Measurements from ENCODE around the gene POLD1.
"Not testable (repeated sequence)": the region's sequence is repeated elsewhere in the genome, so short reads cannot be mapped to it uniquely, and the experiment has no call there.

The POLD1 gene

DNA sequence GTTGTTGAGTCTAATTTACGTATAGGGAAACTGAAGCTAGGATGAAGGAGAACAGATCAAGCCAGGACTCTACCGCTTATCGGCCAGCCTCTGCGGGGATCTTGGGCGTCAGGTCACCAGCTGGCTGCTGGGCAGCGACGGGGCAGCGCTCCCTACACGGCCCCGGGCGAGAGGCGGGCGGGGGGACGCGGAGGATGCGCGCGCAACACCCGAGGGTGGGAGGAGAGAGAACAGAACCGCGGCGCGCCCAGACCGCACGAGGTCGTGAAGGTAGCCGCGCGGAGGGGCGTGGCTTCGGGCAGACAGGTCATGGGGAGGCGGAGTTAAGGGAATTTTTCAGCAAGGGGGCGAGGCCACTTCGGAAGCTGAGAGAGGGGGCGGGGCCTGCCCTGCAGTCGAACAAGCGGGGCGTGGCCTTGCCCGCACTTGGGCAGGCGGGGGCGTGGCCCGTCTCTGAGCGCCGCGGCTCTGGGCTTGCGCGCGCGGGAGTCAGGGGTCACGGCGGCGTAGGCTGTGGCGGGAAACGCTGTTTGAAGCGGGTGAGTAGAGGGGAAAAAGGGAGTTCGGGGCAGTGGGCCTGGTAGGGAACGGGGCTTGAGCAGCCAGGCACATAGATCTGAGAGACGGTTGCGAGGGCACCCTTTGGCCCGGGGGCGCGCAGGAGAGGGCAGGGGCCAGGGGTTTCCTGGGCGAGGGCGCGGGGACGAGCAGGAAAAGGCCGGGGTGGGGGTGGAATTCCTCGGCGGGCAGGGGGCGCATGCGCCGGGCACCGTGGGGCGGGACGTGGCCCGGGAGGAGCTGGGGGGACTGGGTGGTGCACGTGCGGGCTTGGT is at the start of gene POLD1:
Gene POLD1 (plus strand): TSS at position 496 of the 833 bp plus-strand sequence. CDS start 14,505 bp downstream, outside the sequence.
- DNase-seq (ENCODE audit: low read depth) = peak; percentile 97

DNA sequence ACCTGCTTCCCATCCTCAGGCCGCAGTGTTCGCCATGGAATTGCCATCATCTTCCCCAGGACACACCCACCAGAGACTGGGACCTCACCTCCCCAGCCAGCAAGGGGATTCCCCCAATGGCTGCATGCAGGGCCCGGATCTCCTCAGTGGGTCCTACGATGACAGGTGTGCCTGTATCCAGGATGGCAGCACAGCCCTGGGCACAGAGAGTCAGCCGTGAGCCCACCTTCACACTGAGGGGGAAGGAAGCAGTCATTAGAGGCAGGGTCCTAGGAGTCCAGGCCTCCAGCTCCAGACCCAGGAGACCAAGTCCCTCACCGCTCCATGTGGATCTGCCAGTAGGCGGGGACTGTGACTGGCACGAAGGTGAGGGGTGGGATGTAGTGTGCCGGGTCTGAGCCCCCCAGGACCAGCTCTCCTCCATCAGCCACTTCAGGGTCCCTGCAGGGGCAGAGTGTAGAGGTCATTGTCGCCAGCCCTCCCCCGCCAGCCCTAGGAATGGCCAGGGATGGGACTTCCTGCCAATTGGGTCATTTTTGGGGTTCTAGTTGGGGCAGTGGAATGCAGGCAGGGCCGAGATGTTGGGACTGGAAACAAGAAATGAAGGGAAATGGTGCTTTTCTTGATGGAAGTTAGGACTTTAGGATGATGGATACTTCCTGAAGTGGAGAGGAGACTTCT is 49.3 kb upstream of the POLD1 start:
- DNase-seq (ENCODE audit: low read depth) = no peak

DNA sequence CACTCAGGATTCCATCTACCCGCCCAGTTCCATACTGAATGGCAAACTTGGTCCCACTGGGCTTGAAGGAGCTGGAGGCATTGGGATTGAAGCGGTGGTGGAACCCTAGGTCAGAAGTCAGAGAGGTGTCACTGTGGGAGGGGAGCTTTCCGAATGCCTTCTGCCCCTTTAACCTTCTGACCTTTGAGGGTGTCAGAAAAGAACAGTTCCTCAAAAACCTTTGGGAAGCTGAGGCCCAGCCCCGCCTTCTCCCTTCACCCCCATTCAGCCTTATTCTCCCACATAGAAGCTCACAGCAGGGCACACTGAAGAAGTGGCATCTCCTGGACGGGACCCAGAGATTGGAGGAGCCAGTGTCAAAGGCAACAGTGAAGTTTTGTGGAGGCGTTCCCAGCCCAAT is 47.1 kb upstream of the POLD1 start:
- DNase-seq (ENCODE audit: low read depth) = not testable (repeated sequence)

DNA sequence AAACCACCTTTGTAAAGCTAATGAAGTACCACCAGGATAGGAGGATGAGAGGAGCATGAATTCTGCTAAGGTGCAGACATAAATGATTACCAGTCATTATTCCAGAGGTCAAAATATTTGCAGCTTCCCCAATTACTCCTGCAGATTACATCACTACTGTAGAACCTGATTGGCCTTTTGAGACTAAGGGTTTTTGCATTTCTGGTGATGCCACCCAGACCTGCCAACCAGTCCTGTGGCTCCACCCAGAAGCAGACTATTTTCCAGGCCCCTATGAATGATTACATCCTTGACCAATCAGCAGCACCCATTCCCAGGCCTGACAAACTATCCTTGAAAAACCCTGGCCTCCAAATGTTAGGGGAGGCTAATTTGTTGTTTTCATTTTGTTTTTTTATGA is 43.8 kb upstream of the POLD1 start:
- no peak for DNase-seq (ENCODE audit: low read depth)

DNA sequence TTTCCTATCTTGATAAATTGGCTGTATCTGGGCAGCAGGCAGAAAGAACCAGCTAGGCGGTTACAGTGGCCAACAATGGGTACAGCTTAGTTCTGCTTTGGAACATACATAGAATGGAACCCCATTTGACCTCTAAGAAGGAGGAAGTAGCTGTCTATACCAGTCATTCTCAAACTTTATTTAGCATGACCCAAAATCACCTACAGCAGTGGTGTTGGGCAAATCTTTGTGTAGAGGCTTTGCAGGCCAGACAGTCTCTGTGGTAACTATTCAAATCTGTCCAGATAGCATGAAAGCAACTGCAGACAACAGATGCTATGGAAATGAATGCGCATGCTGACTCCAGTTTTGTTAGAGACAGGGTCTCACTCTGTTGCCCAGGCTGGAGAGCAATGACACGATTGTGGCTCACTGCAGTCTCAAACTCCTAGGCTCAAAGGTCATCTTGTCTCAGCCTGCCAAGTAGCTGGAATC is 43.0 kb upstream of the POLD1 start:
- no peak for DNase-seq (ENCODE audit: low read depth)

DNA sequence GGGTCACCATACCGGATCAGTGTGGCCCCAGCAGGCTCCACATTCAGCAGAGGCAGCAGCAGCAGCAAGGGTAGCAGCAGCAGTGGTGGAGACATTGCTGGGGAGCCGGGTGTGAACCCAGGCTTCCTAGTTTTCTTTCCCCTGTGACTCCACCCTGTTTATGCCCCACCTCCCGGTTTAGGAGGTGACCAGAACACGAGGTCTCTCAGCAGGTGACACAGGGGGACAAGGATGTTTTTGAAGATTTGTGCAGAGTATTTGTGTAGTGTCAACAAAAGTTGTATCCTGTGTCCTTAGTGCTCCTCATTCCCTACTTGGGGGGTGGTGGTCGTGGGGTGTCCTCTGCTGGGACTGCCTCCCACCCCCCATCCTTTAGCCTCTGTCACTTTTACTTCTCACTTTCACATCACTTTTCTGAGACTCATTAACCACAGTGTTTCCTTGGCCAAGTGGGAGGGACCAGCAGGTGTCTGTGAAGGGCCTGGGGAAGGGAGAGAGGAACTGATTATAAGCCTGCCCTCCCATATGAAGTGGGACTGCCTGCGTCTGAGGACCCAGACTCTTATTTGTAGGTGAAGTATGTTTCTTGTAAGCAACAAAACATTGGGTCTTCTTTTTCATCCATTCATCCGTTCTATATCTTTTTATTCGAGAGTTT is 39.4 kb upstream of the POLD1 start:
- no peak for DNase-seq (ENCODE audit: low read depth)

DNA sequence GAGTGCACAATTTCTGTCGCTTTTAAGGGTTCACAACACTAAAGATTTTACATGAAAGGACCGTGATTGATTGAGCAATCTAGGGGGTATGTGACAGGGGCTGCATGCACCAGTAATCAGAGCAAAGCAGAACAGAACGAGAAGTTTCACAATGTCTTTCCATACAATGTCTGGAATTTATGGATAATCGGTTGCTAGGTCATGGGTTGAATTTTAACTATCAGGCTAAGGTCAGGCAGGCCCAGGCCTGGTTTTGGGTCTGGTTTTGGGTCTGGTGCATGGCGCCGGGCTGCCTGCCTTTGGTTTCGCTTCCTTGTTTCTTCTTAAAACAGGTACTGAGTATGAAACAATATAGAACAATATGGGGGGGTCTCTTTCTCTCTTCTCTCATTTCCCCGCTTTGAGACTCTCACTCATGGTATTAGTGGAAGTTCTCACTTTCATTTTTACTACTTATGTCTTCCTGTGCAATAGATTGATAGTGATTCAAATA is 37.0 kb upstream of the POLD1 start:
- DNase-seq (ENCODE audit: low read depth) = not testable (repeated sequence)

DNA sequence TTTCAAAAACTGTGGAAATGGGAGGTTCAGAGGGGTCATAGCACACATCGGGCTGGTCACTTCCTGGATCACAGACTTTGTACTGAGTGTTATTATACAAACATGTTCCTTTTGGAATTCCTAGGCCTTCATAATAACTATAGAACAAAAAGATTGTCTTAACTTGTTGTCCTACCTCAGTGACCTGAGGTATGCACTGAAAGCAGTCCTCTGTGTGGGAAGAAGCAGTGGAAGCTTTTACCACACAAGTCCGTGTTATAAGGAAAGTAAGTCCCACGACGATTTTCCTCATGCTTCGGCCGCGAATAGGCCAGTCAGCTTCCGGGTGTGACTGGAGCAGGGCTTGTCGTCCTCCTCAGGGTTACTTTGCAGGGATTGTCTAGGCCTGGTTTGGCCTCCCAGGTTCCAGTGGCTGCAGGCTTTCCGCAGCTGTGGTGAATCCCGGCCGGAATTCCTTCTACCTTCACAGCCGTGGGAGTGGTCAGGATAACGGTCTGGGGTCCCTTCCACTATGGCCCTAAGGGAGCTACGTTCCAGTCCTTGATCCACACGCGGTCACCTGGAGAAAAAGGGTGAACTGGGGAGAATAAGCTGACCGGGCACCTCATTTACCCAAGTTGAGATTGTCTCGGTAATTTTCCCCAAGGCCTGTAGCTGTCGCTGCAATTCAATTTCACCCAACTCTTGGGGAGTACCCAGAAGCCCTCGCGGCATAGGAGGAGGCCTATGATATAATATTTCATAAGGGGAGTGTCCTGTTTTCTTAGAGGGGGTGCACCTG is 34.7 kb upstream of the POLD1 start:
- no peak for DNase-seq (ENCODE audit: low read depth)

DNA sequence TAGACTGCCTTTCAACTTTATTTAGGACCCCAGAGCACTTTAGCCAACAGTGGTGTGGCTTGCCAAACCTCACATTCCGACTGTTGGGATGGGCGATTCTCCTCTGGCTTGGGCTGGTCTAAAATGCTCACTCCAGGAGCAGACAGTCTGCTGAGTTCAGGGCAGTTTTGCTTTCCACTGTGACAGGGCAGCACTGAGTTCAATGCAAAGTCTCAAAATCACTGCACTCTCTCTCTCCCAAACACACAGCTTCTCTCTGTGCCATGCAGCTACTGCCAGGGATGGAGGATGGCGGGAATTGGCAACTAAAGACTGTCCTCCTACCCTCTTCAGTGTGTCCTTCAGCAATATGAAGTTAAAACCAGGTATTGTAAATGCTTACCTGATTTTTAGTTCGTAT is 31.9 kb upstream of the POLD1 start:
- DNase-seq (ENCODE audit: low read depth) = no peak

DNA sequence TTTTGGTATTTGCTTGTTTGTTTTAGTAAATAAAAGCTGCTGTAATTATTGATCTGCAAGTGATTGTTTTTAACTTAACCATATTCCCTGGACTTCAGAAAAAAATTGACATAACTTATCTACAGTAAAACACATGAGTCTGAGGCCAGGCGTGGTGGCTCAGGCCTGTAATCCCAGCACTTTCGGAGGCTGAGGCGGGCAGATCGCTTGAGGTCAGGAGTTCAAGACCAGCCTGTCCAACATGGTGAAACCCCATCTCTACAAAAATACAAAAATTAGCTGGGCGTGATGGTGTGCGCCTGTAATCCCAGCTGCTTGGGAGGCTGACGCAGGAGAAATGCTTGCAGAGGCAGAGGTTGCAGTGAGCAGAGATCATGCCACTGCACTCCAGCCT is 30.7 kb upstream of the POLD1 start:
- not testable (repeated sequence) for DNase-seq (ENCODE audit: low read depth)

DNA sequence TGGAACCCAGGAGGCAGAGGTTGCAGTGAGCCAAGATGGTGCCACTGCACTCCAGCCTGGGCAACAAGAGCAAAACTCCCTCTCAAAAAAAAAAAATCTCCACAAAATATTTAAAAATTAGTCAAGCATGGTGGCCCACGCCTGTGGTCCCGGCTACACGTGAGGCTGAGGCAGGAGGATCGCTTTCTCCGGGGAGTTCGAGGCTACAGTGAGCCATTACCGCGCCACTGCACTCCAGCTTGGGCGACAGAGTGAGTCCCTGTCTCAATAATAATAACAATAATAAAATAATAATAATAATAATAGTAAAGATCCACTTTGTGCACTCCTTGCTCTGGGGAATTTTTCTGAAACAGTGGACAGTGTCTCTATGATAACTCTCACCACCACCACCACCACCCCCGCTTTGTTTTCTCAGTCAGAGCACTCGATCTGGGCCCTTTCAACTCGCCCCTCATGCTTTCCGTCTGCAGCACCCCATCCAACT is 27.4 kb upstream of the POLD1 start:
- DNase-seq (ENCODE audit: low read depth) = no peak

DNA sequence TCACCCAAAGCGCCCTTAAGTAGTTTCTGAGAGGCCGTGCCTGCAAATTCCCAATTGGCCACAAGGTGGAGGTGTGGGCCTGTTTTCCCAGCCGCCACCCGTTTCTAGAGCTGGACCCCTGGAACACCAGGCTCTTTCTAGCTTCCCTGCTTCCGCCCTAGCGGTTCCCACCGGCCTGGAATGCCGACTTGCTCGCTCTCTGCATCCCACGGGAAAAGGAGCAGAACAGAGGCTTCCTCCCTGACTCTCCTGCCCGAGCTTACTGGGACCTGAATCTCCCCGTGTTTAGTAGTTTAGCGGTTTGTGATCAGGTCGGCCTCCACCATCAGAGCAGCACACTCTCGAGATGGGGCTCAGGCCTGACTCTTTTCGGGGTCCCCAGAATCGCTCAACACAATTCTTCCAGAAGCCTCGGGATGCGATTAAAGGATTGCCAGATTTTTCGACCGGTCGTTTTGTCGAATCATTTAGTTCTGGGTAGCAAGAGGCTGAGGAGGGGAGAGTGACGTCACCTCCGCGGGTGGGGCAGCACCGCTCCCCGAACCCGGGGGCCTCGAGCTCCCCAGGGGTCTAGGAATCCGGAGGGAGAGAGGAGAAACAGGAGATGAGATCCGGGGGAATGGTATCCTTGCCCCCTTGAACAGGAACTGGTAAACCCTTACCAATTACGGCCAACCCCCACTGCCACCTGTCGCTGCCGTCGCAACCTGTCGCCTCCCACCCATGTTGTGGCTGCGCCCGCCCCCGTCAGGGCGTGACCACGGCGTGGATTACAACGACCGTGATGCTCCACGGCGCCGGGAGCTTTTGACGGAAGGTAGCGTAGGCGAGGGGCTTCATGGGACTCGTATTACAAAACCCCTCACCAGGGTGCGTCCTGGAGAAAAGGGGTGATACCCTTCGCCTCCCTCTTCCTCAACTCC is 26.7 kb upstream of the POLD1 start:
- peak; percentile 78 for DNase-seq (ENCODE audit: low read depth)

DNA sequence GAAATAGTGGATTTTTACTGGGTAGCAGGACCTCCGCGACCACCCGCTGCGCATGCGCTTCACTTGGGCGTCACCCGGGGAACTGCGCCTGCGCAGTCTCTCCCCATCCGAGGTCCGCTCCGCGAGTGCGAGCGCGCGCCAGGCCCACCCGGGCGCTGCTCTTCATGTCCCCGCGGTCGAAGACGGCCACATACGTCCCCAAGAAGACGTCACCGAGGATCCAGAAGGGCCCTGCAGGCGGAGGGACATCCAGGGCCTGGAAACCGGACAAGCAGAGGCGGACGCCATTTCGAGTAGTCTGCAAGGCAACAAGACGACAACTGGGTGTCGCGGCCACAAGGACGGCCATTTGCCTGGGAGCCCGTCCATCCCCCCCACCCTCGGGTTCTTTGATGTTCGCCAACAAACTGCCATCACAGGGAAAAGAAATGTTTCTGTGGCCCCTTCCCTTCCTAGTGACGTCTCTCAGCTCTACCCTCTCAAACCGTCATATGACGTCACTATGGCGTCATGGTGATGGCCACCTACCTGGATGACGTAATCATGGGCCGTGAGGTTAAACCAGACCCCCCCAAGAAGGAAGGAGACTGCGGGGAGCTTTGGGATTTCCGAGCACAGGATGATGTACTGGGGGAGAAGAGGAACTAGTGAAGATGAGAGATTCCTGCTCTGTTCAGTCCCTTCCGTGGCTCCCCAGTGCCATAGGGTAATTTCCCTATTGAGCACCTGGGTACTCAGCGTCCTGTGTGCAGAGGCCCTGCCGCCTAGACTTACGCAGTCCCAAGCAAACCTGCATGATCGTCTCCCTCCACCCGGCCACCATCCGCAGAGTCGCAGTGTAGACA is 25.4 kb upstream of the POLD1 start:
- DNase-seq (ENCODE audit: low read depth) = peak; percentile 56

DNA sequence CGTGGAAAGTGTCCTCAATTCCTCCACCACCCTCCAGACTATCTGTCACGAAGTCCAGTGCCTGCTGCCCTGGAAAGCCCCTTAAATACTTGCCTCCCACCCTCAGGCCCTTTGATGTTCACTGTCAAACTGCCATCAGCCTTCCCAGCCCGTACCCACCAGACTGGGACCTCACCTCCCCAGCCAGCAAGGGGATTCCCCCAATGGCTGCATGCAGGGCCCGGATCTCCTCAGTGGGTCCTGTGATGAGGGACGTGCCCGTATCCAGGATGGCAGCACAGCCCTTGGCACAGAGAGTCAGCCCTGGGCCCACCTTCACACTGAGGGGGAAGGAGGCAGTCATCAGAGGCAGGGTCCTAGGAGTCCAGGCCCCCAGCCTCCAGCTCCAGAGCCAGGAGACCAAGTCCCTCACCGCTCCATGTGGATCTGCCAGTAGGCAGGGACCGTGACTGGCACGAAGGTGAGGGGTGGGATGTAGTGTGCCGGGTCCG is 24.8 kb upstream of the POLD1 start:
- no peak for DNase-seq (ENCODE audit: low read depth)

DNA sequence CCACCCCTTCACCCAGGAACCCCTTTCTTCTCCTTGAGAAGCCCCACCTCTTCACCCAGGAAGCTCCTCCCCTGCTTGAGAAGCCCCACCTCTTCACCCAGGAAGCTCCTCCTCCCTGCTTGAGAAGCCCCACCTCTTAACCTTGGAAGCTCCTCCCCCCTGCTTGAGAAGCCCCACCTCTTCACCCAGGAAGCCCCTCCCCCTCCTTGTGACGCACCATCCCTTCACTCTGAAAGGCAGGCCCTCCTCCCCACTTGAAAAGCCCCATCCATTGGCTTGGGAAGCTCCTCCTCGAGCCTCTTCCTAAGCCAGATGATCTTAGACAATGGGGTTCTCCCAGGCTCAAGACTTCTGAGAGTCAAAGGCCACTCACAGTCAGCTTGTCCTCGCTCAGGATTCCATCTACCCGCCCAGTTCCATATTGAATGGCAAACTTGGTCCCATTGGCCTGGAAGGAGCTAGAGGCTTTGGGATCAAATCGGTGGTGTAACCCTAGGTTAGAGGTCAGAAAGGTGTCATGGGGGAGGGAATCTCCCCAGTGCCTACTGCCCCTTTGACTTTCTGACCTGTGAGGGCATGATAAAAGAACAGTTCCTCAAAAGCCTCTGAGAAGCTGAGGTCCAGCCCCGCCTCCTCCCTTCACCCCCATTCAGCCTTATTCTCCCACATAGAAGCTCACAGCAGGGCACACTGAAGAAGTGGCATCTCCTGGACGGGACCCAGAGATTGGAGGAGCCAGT is 22.7 kb upstream of the POLD1 start:
- DNase-seq (ENCODE audit: low read depth) = no peak

DNA sequence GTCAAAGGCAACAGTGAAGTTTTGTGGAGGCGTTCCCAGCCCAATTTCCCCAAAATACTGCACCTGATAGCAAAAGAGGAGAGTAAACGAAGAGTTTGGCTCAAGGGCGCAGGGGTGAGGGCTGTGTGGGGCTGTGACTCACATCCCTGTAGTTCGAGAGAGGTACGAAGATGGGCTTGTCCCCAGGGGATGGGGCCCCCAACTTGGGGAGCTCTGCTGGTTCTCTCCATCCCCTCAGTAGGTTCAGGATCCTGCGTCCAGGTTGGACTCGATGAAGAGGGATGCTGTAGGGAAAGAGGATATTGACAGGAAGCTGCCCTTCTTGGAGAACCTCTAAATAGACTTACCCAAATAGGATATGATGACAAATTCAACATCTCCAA is 22.1 kb upstream of the POLD1 start:
- no peak for DNase-seq (ENCODE audit: low read depth)

DNA sequence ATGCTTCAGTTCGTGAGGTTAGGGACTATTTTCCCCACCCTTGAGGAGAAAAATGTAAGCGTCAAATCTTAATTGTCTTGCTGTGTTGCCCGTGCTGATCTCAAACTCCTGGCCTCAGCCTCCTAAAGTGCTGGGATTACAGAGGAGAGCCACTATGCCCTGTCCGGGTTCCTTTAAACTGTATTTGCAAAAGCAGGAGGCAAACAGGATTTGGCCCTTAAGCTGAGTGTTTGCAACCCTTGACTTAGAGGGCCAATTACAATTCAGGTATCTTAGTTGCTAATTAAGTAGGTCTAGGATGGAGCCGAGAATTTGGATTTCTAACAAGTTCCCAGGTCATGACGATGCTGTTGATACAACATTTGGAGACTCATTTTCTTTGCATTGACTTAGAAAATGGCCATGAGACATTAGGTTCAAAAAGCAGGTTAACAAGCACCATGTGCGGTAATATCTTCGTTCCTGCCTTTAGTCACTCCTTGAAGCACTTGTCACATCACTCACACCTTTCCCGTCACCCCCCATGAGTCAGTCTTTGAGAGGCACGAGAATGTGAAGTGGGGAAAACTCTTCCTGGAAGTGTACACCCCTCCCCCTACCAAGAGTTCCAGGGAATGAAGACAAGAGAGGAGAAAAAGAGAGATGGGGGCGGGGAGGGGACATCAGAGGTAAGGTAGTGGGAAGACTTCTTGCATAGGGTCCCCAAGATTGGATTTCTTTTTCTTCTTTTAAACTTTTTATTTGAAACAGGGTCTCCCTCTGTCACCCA is 21.3 kb upstream of the POLD1 start:
- DNase-seq (ENCODE audit: low read depth) = no peak
